ENCODE data around the gene FBXL17.

DNA sequence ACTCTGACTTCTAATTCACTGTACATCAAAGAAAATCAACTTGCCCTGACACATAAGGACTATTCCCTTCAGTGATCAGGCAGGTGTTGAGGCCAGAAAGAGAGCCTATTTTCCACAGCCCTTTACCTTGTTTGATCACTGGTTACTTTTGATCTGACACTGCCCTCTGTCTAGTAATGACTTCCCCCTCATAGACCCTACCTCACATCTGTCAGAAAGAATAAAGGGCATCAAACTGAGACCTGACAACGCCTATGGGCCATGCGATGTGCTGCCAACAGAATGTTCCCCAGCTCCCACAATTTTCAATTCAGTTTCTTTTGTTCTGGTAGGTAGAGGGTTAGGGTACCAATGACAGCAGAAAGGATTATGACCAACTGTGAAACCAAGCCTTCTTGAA lies 47.7 kb downstream of the FBXL17 start:
- TF ChIP-seq, protein P1, sequence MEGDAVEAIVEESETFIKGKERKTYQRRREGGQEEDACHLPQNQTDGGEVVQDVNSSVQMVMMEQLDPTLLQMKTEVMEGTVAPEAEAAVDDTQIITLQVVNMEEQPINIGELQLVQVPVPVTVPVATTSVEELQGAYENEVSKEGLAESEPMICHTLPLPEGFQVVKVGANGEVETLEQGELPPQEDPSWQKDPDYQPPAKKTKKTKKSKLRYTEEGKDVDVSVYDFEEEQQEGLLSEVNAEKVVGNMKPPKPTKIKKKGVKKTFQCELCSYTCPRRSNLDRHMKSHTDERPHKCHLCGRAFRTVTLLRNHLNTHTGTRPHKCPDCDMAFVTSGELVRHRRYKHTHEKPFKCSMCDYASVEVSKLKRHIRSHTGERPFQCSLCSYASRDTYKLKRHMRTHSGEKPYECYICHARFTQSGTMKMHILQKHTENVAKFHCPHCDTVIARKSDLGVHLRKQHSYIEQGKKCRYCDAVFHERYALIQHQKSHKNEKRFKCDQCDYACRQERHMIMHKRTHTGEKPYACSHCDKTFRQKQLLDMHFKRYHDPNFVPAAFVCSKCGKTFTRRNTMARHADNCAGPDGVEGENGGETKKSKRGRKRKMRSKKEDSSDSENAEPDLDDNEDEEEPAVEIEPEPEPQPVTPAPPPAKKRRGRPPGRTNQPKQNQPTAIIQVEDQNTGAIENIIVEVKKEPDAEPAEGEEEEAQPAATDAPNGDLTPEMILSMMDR (IDR thresholded peaks at IDR 0.05; ENCODE audit: low read depth, low read length, missing input control): no peak
- TF ChIP-seq, protein P2, sequence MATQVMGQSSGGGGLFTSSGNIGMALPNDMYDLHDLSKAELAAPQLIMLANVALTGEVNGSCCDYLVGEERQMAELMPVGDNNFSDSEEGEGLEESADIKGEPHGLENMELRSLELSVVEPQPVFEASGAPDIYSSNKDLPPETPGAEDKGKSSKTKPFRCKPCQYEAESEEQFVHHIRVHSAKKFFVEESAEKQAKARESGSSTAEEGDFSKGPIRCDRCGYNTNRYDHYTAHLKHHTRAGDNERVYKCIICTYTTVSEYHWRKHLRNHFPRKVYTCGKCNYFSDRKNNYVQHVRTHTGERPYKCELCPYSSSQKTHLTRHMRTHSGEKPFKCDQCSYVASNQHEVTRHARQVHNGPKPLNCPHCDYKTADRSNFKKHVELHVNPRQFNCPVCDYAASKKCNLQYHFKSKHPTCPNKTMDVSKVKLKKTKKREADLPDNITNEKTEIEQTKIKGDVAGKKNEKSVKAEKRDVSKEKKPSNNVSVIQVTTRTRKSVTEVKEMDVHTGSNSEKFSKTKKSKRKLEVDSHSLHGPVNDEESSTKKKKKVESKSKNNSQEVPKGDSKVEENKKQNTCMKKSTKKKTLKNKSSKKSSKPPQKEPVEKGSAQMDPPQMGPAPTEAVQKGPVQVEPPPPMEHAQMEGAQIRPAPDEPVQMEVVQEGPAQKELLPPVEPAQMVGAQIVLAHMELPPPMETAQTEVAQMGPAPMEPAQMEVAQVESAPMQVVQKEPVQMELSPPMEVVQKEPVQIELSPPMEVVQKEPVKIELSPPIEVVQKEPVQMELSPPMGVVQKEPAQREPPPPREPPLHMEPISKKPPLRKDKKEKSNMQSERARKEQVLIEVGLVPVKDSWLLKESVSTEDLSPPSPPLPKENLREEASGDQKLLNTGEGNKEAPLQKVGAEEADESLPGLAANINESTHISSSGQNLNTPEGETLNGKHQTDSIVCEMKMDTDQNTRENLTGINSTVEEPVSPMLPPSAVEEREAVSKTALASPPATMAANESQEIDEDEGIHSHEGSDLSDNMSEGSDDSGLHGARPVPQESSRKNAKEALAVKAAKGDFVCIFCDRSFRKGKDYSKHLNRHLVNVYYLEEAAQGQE (IDR thresholded peaks at IDR 0.05): no peak
- no peak for TF ChIP-seq YY1 (IDR thresholded peaks at IDR 0.05)

Measured in liver (tissue), 2 donors.